ENCODE data around the gene ADPRH.
A peak's percentile ranks its signal among the peaks of the same experiment; 100 is the strongest.
"Not testable (repeated sequence)": the region's sequence is repeated elsewhere in the genome, so short reads cannot be mapped to it uniquely, and the experiment has no call there.

ADPRH gene

DNA sequence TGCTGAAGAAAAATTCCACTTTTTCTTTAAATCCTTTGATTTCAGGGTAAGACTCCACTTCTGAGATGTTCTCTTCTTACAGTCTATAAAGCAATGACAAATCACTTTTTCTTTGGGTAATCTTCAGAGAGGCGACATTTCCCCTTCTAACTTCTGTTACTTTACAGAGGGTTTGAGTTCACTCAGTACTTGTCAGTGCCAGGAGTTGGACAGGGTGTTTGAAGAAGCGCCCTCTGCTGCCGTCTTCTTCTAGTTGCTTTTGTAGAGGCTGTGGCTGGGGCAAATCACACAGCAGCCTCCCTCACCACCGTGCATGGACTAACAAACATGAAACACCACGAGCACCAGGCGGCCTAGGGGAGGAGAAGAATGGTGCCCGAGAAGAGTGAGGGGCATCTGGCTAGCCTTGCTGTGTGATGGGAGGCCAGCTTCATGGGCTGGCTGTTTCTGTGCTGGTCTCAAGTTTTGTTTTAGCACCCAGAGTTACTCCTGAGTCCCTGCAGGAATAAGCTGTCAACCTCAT lies 19.8 kb upstream of the ADPRH start, which contains the start of gene CD80:
Gene CD80, minus strand, starts transcription at position 174 of the 523 bp plus-strand sequence. CDS start 1,886 bp downstream, outside the sequence.
- peak; percentile 39 to 55 (median 44) for DNase-seq (ENCODE audit: low read depth in 3 of 3)

DNA sequence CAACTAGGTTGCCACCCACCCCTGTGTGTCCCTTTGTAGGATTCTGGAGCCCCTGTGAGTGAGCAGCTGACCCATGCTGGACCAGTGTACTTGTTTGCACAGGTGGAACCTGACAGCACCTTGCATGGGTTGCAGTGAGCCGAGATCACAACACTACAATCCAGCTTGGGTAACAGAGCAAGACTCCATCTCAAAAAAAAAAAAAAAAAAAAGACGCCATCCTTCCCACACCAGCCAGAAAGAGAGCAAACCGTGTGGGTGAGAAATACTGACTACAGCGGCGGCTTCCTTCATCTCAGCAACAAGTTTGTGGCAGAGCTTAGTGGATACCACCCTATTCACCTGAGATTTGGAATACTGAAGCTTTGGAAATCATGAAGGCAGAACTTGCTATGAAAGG lies 19.1 kb upstream of the ADPRH start:
- no peak for DNase-seq (ENCODE audit: low read depth in 3 of 3)

DNA sequence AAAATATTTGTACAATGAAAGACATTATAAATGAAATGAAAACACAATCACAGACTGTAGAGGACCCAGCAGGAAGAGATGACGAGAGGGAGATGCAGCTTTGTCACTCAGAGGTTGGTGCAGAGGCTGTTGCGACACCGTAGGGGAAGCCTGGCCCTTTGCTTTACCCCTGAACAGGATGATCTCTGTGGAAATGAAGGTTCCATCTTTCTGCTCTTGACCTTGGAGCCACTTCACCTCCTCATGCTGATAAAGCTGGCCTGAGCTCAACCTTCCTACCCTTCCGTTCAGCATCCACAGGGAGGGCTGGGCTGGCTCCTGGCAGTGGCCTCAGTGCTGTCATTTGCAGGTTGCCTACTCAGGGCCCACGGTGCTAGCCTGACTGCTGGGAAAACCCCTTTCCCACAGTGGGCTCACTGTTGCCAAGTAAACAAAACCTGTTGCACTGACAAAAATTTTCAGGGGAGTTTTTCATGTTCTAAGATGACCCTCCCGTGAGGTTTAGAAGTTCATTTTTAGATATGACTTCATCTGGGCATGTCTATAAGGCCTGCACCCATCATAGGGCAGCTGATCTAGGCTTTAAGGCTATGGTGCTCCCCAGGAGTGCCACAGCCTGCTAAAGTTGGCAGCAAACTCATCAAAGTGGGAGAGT lies 16.9 kb upstream of the ADPRH start:
- peak in 1 of 3 donors; percentile 11 for DNase-seq (ENCODE audit: low read depth in 3 of 3)

DNA sequence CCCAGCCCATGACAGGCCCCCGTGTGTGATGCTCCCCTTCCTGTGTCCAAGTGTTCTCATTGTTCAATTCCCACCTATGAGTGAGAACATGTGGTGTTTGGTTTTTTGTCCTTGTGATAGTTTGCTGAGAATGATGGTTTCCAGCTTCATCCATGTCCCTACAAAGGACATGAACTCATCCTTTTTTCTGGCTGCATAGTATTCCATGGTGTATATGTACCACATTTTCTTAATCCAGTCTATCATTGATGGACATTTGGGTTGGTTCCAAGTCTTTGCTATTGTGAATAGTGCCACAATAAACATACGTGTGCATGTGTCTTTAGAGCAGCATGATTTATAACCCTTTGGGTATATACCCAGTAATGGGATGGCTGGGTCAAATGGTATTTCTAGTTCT lies 16.0 kb upstream of the ADPRH start:
- DNase-seq (ENCODE audit: low read depth in 3 of 3): not testable (repeated sequence)

DNA sequence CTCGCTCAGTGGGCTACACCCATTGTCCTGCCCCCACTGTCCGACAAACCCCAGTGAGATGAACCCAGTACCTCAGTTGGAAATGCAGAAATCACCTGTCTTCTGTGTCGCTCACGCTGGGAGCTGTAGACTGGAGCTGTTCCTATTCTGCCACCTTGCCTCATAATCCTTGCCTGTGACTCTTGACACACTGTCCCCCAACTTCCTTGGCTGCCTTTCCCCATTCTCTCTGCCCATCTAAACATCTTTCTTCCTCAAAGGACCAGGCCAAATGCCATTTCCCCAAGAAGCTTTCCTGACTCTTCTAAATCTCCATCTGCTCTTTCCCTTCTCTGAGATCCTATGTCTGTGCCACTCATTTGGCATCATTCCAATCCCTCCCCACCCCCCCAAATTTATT lies 10.1 kb upstream of the ADPRH start:
- no peak for DNase-seq (ENCODE audit: low read depth in 3 of 3)

DNA sequence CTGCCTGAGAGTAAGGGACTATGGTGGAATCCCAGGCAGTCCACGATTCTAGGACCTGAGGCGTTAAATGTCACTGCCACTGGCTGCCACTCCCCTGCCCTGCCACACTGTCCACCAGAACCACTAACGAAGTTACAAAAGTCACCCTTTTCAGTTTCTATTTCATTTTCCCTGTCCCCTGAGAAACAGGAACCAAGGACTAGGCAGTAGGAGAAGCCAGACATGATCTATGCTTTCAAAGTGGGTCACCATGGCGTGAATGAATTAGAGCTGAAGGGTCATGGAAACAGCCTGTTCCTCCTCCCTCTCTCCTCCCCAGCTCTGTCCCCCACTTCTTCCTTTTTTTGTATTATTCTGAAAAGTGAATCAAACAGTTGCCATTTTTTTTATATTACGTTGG lies 9.1 kb upstream of the ADPRH start:
- DNase-seq (ENCODE audit: low read depth in 3 of 3): no peak

DNA sequence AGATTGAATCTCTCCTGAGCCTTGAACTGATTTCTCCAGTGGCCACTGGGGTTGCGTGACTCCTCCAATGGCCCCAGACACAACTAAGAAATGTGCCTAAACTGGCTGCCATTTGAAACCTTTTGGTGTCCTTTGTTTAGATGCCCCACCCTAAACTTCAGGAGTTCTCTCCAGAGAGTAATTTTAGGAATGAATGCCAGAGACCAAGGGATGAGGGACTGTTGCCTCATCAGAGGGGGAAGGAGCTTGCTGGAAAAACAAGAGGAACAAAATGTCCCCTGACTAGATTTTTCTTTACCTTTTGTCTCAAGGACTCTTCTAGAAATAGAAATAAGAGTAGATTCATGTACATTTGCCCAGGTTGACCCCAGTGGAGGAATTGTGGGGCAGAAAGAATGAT lies 8.1 kb upstream of the ADPRH start:
- DNase-seq (ENCODE audit: low read depth in 3 of 3): no peak

DNA sequence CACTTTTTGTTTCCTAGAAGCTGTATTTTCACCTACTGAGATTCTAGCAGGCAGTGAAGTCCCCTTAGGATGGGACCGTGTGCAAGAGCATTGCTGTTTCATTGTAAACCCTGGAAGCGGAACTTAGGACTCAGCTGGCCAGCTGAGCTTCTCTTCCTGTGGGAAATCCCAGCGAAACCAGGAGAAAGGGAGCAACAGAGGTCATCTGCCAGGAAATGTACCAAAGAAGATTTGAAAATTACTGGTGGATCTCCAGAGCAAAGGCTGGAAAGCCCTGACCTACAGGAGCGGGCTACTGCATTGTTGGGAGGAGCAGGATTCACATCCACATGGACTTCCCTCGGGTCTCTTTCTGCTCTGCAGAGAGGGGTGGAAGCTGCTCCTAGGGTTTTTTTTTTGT lies 7.6 kb upstream of the ADPRH start:
- no peak for DNase-seq (ENCODE audit: low read depth in 3 of 3)

DNA sequence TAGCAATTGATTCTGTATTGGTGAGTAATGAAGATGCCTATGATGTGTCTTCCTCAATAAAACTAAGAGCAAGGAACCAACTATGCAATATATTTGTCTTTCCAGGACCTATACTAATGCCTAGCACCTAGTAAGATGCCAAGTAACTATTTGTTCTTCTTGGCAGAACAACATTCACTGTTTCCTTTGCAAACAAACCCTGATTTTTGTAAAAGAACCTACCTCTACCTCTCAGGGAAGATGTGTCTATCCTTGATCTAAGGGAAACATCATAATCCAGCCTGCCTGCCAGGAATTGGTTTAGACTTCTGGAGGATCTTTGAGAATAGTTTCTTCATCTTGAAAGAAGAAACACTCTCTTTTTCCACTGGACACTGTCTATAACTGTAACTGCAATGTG lies 3.8 kb upstream of the ADPRH start:
- DNase-seq (ENCODE audit: low read depth in 3 of 3): no peak

DNA sequence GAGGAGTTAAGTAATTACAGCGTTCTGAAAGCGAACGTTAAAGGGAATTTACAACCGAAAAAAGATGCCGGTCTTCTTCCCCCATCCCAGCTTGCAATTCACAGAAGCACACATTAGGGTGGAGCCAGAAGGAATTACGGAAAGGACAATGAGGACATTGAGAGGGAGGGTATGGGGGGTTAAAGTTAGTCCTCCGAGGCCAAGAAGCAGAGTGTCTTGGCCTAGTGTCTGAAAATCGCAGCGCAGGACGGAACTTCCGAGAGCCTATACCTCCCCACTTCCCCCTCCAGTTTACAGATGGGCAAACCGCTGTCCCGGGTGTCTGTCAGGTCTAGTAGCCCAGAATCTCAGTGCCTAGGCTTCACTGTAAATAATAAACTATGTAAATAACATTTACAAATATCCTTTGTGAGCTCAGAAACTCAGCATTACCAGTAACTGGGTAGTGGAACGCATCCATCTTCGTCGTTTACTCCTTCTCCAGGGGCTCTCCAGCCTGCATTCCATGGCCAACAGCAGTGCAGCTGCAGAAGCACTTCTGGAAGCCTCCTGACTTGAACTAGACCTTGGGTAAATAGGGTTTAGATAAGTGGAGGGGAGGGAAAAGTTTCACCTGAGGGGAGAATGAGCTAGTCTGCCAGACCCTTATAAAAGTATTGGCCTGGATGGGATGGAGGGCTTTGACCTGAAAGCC lies 922 bp downstream of the ADPRH start:
- no peak for DNase-seq (ENCODE audit: low read depth in 3 of 3)

DNA sequence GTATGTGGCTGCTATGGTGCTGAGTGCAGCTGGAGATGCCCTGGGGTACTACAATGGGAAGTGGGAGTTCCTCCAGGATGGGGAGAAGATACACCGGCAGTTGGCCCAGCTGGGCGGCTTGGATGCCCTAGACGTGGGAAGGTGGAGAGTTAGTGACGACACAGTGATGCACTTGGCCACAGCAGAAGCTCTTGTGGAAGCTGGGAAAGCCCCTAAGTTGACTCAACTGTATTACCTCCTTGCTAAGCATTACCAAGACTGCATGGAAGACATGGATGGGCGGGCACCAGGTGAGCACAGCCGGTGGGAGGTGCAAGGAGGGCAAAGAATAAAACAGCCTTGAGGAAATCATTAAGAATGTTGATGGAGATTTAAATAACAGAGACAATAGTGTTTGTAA lies 2.9 kb downstream of the ADPRH start:
- no peak for DNase-seq (ENCODE audit: low read depth in 3 of 3)

DNA sequence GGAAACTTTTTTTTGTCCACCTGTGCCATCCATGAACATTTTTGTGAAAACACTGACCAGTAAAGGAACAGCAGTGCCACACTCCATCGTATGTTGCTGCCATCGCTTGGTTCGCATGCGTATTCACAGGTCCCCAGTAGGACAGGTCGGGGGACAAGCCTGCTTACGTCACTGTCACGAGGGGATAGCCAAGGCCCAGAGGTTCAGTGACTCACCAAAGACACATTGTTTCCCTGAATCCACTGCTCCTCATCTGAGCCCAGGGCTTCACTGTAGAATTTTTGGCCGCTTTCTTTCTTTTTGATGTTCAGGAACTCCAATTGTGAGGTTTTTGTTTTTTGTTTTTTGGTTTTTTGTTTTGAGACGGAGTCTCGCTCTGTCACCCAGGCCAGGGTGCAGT lies 5.9 kb downstream of the ADPRH start:
- DNase-seq (ENCODE audit: low read depth in 3 of 3): no peak

DNA sequence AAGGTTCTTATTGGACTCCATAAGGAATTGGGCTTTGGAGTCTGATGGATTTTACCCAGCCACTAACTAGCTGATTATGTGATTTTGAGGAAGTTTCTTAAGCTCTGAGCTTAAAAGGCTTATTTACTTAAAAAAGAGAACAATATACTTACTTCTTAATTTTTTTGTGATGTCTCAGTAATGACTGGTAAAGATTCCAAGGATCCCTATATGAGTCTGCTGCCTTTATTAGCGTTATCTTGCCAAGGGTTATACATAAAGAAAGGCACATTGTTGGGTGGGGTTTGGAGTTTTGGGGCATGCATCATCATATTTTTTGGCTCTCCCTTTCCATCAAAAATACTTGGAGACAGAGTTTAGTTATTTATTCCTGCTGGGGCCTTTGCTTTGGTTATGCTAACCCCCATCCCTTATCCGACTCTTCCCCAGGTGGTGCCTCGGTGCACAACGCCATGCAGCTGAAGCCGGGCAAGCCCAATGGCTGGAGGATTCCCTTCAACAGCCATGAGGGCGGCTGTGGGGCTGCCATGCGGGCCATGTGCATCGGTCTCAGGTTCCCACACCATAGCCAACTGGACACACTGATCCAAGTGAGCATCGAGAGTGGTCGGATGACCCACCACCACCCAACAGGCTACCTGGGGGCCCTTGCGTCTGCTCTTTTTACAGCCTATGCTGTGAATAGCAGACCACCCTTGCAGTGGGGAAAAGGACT lies 6.7 kb downstream of the ADPRH start:
- no peak for DNase-seq (ENCODE audit: low read depth in 3 of 3)

DNA sequence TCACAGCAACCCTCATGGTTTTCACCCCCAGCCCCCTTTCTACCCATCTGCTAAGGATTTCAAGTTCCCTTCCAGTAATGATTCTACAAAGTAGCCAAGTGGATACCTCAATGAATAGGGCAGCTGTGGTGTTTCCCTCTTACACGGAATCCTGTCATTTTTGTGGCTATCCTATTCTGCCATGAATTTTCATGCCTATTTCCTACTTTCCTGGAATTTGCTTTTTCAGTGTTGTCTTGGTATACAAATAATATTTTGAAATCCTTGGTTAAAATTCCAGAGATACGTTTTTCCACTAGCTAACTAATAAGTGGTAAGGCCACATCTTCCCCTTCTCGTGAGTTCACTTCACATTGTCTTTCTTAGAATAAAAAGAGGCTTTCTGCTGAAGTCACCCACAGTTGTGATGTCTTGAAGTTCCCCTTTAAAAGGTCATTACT lies 7.5 kb downstream of the ADPRH start:
- no peak for DNase-seq (ENCODE audit: low read depth in 3 of 3)

DNA sequence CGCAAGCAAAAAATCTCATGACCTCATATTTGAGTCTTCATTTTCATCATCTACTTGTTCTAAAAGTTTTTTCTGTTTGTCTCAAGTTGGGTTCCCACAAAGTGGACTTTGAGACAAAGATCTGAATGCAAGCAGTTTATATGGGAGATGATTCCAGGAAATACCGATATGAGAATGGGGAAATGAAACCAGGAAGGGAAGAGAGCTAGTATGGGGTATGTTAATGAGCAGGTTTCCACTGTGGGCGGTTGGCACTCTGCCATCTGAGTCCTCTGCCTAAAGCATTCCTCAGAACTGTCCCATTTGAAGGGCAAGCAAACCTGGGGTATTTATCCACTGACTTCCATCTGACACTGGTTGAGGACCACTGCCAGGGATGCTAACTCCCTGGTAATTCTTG lies 8.8 kb downstream of the ADPRH start:
- DNase-seq (ENCODE audit: low read depth in 3 of 3): no peak

DNA sequence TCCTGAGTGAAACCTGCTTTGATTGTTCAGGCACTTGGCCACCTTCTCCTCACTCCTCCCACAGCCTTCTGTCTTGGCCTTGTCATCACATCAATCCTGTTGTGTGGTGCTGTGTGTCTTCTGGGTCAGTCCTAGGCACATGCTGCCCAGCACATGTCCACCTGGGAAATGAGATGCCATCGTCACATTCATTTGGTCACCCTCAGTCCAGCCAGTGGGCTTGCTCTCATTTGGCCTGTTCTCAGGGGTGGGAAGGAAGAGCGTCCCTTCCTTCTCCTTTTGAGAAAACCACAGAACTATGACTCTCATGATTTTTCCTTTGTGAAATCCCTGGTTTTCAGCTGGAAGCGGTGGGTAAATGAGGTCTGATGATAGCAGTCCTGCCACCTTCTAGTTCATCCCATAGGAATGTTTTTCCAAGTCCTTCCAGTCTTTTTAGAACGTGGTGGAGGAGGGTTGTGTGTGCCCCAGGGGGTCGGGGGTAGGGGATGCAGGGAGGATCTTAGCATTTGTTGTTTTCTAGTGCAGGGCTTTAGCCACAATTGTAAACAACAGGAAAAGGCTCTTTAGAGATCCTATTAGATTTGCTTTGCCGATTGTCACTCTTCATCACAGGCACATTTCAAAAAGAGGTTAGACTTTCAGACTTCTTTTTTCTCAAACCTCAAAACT lies 9.9 kb downstream of the ADPRH start:
- no peak for DNase-seq (ENCODE audit: low read depth in 3 of 3)

DNA sequence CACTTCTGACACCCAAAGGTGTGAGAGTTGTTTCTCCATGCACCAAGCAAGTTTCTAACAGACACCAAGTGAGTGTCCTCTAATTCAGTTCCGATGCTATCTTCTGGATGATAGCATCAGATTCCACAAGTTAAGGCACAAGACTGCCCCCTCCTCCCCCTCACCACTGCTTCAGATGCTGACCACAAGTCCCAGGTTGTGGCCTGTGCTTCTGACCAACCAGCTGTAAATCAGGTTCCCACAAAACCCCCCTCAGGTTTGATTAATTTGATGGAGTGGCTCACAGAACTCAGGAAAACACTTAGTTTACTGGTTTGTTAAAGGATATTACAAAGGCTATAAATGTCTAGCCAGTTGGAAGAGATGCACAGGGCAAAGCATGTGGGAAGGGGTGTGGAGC lies 11.4 kb downstream of the ADPRH start:
- DNase-seq (ENCODE audit: low read depth in 3 of 3): no peak

DNA sequence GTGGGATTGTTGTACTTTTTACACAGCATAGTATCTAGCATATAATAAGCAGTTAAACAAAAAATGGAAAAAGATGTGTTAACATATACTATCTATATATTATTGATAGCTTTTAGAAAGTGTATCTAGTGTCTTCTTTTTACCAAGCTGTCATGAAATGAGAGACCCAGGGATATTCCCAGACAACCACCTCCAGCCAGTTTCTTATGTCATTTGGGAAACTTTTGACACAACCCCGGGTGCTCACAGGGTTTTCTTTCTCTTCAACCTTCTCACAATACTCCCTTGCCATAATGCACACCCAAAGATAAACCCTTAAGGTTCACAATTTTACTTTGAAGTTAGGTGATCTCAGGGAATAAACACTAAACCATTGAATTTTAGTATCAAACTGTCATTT lies 13.6 kb downstream of the ADPRH start:
- no peak for DNase-seq (ENCODE audit: low read depth in 3 of 3)

DNA sequence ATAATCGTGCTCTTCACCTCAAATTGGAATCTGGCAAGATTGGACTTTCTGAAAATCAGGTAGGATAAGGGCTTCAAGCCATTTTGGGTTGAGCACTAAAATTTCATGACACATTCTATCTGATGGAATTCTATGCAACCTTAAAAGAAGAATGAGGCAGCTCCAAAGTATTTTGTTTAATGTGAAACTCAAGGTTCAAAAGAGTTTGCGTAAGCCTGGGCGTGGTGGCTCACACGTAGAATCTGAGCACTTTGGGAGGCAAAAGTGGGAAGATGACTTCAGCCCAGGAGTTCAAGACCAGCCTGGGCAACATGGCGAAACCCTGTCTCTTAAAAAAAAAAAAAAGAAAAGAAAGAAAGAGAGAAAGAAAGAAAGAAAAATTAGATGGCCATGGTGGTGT lies 14.8 kb downstream of the ADPRH start:
- no peak for DNase-seq (ENCODE audit: low read depth in 3 of 3)

DNA sequence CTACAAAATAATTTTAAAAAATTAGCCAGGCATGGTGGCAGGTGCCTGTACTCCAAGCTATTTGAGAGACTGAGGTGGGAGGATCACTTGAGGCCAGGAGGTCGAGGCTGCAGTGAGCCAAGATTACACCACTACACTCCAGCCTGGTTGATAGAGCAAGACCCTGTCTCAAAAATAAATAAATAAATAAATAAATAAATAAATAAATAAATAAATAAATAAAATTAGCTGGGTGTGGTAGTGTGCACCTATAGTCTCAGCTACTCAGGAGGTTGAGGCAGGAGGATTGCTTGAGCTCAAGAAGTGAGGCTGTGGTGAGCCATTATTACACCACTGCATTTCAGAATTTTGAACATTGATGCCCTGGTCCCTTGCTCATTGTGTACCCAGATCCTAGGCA lies 15.6 kb downstream of the ADPRH start:
- DNase-seq (ENCODE audit: low read depth in 3 of 3): not testable (repeated sequence)

DNA sequence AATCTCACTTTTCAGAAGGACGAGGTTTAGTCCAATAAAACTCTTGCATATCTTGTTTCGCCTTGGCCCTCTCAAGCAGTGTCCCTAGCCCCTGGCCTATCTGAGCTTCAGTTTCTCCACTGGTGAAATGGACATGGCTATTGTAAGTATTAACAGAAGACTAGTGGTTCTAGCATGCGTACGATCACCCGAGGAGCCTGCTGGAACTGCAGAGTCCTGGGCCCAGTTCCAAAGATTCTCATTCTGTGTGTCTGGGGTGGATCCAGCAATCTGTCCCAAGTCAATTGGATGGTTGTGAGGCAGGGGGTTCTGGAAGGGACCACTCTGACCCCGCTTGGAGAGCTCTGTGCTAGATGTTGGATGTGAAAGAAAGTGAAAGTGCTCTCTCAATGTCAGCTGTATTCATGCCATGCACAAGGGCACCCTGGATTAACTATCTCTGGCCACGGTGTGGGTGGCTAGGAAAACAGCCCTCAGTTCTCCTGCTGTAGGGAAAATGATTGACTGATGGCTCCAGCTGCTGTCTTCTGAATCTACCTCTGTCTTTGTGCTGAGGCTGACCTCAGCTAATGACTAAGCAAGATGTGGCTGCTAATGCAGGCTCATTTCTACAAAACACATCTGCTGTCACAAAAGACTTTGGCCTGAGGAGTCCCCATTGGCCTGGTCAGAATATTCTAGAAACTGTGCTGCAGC lies 16.5 kb downstream of the ADPRH start:
- DNase-seq (ENCODE audit: low read depth in 3 of 3): no peak

DNA sequence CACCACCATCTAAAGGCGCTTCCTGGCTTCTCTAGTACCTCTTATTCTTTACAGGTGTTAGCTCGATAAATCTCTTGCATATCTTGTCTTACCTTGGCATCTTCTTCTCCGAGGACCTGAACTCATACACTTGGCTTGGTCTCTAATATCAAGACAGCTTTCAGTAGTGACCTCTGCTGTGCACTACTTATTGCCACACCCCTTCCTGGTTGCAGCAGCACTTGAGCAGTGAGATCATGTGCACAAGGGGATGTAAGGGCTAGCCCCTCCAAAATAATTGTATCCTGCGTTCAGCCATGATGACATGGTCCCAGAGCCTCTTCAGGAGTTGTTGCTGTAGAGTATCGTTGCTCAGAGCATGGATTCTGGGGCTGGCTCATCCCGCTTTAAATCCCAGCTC lies 17.1 kb downstream of the ADPRH start:
- DNase-seq (ENCODE audit: low read depth in 3 of 3): no peak

Data from stimulated activated CD4-positive, alpha-beta T cell treated with anti-CD3 and anti-CD28 coated beads, TNF-alpha, amount 100 ng/mL, for 48 hours (primary cell).